Panc1 (cell line): Measurements from ENCODE around the gene ANKRD10.

Experiments
- CTCF ChIP-seq: fragments of 450-650 bp; IDR thresholded peaks from 2 replicates; pipeline ENCODE4 v1.5.1; 2017; ENCODE audit warnings: mild to moderate bottlenecking
- POLR2AphosphoS5 ChIP-seq: IDR thresholded peaks from 2 replicates; pipeline ENCODE4 v1.6.1; 2012; ENCODE audit warnings: mild to moderate bottlenecking, low read depth, low read length, moderate library complexity
- SIN3A ChIP-seq: IDR thresholded peaks from 2 replicates; pipeline ENCODE4 v1.6.1; 2012; ENCODE audit warnings: low read depth, mild to moderate bottlenecking, low read length, moderate library complexity, borderline replicate concordance; ENCODE audit not compliant: insufficient read depth
- TCF7L2 ChIP-seq: IDR thresholded peaks from 2 replicates; pipeline ENCODE4 v1.6.1; 2011; ENCODE audit warnings: mild to moderate bottlenecking, low read depth, low read length, inconsistent platforms
- TF ChIP-seq, protein P1 (sequence below), 2 experiments: IDR thresholded peaks; 2 replicates each; pipeline ENCODE4 v1.6.1; 2011 to 2012; ENCODE audit warnings: low read depth in 2 of 2, control low read depth in 1 of 2, low read length in 1 of 2, mild to moderate bottlenecking in 1 of 2, moderate library complexity in 1 of 2; ENCODE audit not compliant: insufficient read depth in 1 of 2

- TF ChIP-seq CTCF (no peak), SIN3A (no peak), POLR2AphosphoS5 (no peak), TCF7L2 (no peak)
- TF ChIP-seq, protein P1, sequence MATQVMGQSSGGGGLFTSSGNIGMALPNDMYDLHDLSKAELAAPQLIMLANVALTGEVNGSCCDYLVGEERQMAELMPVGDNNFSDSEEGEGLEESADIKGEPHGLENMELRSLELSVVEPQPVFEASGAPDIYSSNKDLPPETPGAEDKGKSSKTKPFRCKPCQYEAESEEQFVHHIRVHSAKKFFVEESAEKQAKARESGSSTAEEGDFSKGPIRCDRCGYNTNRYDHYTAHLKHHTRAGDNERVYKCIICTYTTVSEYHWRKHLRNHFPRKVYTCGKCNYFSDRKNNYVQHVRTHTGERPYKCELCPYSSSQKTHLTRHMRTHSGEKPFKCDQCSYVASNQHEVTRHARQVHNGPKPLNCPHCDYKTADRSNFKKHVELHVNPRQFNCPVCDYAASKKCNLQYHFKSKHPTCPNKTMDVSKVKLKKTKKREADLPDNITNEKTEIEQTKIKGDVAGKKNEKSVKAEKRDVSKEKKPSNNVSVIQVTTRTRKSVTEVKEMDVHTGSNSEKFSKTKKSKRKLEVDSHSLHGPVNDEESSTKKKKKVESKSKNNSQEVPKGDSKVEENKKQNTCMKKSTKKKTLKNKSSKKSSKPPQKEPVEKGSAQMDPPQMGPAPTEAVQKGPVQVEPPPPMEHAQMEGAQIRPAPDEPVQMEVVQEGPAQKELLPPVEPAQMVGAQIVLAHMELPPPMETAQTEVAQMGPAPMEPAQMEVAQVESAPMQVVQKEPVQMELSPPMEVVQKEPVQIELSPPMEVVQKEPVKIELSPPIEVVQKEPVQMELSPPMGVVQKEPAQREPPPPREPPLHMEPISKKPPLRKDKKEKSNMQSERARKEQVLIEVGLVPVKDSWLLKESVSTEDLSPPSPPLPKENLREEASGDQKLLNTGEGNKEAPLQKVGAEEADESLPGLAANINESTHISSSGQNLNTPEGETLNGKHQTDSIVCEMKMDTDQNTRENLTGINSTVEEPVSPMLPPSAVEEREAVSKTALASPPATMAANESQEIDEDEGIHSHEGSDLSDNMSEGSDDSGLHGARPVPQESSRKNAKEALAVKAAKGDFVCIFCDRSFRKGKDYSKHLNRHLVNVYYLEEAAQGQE (IDR thresholded peaks at IDR 0.05; ENCODE audit: insufficient read depth in 1 of 2, low read depth in 2 of 2, low read length in 1 of 2): no peak
These were observed 35.5 kb upstream of the ANKRD10 start for GRCh38 chr13:110950356-110950755.
